Measurements from ENCODE around the gene ORC3.
"Not testable (repeated sequence)": the region's sequence is repeated elsewhere in the genome, so short reads cannot be mapped to it uniquely, and the experiment has no call there.

Gene ORC3

GRCh38 chr6:87690441-87690840 lies 100.5 kb downstream of the ORC3 start:
- Mint-ChIP-seq H3K27ac (peak overlapping the region; percentile 83), H3K27me3 (ENCODE audit: low read depth, poor library complexity) (no peaks in the 10 kb centered on the region), H3K4me3 (no peak overlapping the region), H3K9me3 (peaks cover 8% of the 10 kb centered on the region), H3K4me1 (peaks cover 46% of the 10 kb centered on the region), H3K36me3 (ENCODE audit: low read depth) (peaks cover 63% of the 10 kb centered on the region)
- no peak for DNase-seq
- TF ChIP-seq CTCF (IDR thresholded peaks at IDR 0.05) = no peak

GRCh38 chr6:87692086-87692485 lies 102.2 kb downstream of the ORC3 start:
- H3K4me1 Mint-ChIP-seq = peaks cover 58% of the 10 kb centered on the region
- no peak overlapping the region for H3K4me3 Mint-ChIP-seq
- TF ChIP-seq CTCF (IDR thresholded peaks at IDR 0.05) = no peak
- DNase-seq = no peak
- H3K27me3 Mint-ChIP-seq (ENCODE audit: low read depth, poor library complexity) = peaks cover 3% of the 10 kb centered on the region
- H3K27ac Mint-ChIP-seq = no peak overlapping the region
- no peaks in the 10 kb centered on the region for H3K9me3 Mint-ChIP-seq
- peaks cover 46% of the 10 kb centered on the region for H3K36me3 Mint-ChIP-seq (ENCODE audit: low read depth)

DNA sequence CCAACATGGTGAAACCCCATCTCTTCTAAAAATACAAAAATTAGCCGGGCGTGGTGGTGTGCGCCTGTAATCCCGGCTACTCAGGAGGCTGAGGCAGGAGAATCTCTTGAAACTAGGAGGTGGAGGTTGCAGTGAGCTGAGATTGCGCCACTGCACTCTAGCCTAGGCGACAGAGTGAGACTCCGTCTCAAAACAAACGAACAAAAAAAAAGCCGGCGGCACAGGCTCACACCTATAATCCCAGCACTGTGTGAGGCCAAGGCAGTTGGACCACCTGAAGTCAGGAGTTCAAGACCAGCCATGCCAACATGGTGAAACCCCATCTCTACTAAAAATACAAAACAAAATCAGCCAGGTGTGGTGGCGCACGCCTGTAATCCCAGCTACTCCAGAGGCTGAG lies 106.9 kb downstream of the ORC3 start:
- H3K27ac Mint-ChIP-seq; H3K4me3 Mint-ChIP-seq; DNase-seq; H3K27me3 Mint-ChIP-seq (ENCODE audit: low read depth, poor library complexity); H3K9me3 Mint-ChIP-seq: not testable (repeated sequence)
- Mint-ChIP-seq H3K4me1 (peaks cover 62% of the 10 kb centered on the region), H3K36me3 (ENCODE audit: low read depth) (peaks cover 14% of the 10 kb centered on the region)

- Mint-ChIP-seq H3K4me1 (peaks cover 58% of the 10 kb centered on the region), H3K27me3 (ENCODE audit: low read depth, poor library complexity) (peaks cover 3% of the 10 kb centered on the region), H3K36me3 (ENCODE audit: low read depth) (peaks cover 13% of the 10 kb centered on the region), H3K4me3 (peak overlapping the region; percentile 96), H3K9me3 (no peaks in the 10 kb centered on the region), H3K27ac (peak overlapping the region; percentile 66)
- TF ChIP-seq CTCF (IDR thresholded peaks at IDR 0.05) = no peak
- no peak for DNase-seq
Measured at GRCh38 chr6:87697581-87698546, 107.9 kb downstream of the ORC3 start.

DNA sequence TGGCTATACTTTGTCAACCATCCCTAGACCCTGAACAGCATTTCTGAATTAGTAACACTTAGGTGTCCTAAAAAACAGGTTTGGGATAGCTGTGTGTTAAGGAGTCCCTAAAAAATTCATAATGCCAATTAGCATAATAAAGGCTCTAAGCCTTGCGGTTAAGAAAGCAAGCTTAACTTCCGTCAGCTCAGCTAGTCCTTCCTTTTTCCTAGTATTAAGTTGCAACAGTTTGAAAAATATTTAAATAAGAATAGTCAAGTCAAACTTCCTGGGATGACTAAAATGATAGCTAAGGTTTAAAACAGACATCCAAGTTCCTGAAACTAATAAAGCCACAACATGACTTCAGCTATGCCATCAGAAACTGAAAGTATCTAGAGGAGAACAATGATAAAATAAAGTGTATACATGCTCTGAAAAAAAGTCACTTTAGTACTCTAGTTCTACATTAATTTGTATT lies 108.6 kb downstream of the ORC3 start:
- no peak for TF ChIP-seq CTCF (IDR thresholded peaks at IDR 0.05)
- no peak for DNase-seq
- no peak overlapping the region for H3K27ac Mint-ChIP-seq
- peaks cover 3% of the 10 kb centered on the region for H3K27me3 Mint-ChIP-seq (ENCODE audit: low read depth, poor library complexity)
- peaks cover 13% of the 10 kb centered on the region for H3K36me3 Mint-ChIP-seq (ENCODE audit: low read depth)
- H3K9me3 Mint-ChIP-seq = no peaks in the 10 kb centered on the region
- H3K4me3 Mint-ChIP-seq = peak overlapping the region; percentile 96
- peaks cover 54% of the 10 kb centered on the region for H3K4me1 Mint-ChIP-seq

GRCh38 chr6:87699576-87699975 lies 109.6 kb downstream of the ORC3 start:
- peak overlapping the region; percentile 96 for H3K4me3 Mint-ChIP-seq
- no peak overlapping the region for H3K27ac Mint-ChIP-seq
- no peak for DNase-seq
- no peaks in the 10 kb centered on the region for H3K9me3 Mint-ChIP-seq
- peaks cover 44% of the 10 kb centered on the region for H3K4me1 Mint-ChIP-seq
- H3K27me3 Mint-ChIP-seq (ENCODE audit: low read depth, poor library complexity) = peaks cover 3% of the 10 kb centered on the region
- peaks cover 9% of the 10 kb centered on the region for H3K36me3 Mint-ChIP-seq (ENCODE audit: low read depth)
- TF ChIP-seq CTCF (IDR thresholded peaks at IDR 0.05) = no peak
